ENCODE results near the gene DOCK2.

Gene DOCK2

GRCh38 chr5:170008376-170008775 is 371.3 kb downstream of the DOCK2 start:
- DNase-seq, result no peak

- no peak for DNase-seq
Measured at GRCh38 chr5:170010595-170010994, 373.5 kb downstream of the DOCK2 start.

GRCh38 chr5:170011751-170012150 is 374.7 kb downstream of the DOCK2 start:
- no peak for DNase-seq

DNA sequence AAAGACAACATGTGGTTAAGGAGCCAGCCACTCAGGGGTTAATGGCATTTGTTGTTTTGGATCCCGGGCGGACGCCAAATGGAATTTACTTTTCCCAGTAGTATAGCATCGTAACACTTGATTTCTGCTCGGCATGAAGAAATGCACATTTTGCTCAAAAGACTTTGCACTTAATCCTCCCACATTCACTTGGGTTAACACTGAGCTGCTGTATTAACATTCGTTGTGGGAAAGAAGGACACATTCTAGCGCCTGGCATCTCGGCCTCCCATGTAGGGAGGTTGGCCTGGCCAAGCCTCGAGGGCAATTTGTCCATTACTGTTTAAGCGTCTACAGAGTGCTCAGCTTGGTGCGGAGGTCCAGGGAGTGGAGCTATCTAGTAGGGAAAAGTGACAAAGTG is 375.5 kb downstream of the DOCK2 start:
- DNase-seq, result no peak

DNA sequence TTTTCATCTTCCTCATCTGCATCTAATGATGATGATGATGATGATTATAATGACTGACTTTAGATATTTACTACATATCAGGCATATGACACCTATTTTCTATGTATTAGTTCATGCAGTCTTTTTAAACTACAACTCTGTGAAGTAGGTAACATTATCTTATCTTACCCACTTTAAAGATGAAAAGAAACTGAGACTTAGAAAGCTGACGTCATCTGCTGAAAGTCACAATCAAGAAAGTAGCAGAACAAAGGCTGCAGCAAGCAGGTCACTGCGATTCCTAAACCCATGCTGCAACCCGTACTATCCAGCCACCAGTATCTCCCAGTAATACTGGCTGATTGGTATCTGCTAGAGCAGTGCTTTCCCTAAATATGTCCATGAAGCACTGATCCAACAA is 383.3 kb downstream of the DOCK2 start:
- DNase-seq, result no peak

GRCh38 chr5:170021506-170021905 is 384.4 kb downstream of the DOCK2 start:
- DNase-seq, result no peak

DNA sequence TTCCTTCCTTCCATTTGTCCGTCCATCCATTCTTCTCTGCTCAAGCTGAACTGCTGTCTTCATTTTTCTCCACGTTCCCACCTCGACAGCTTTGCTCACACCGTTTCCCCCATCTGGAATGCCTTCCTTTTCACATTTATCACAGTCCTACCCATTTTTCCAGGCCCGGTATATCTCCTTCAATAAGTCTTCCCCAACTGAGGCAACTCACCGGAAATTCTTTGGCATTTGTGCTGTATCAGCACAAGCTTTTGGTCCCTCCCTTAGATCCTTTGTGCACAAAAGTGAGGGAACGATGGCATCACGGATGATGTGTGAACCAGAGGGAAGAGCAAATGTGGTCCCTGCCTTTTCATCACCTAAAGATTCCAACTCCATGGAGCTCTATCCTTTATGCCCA is 388.8 kb downstream of the DOCK2 start:
- DNase-seq, result no peak

DNA sequence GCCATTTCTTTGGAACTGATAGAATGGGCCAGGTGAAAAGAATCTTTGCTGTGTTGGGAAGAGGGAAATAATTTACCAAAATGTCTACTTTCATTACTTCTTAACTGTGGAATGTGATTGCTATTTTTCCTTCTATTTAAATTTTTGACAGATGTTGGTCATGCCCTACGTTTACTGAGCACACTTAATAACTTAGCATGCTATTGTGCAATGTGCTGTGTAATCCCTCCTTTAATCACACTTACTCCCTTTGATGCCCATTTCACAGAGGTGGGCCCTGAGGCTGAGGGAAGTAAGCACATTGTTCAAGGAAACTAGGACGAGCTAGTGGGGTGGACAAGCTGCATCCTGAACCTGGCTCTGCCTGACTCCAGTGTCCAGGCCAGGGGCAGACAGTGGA is 391.0 kb downstream of the DOCK2 start:
- no peak for DNase-seq

DNA sequence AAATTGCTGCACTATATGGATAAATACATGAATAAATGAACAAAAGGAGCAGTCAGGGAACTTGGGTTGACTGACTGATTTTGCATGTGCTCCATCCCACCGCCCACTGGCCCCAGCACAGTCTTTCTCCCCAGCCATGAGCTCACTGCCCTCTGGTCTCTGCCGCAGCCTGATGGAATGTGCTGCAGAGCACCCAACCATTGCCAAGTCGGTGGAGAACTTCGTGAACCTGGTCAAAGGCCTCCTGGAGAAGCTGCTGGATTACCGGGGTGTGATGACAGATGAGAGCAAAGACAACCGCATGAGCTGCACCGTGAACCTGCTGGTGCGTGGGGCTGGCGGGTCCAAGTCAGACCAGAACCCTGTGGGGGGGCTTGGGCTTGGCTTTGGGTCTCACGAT is 397.2 kb downstream of the DOCK2 start:
- no peak for DNase-seq

DNA sequence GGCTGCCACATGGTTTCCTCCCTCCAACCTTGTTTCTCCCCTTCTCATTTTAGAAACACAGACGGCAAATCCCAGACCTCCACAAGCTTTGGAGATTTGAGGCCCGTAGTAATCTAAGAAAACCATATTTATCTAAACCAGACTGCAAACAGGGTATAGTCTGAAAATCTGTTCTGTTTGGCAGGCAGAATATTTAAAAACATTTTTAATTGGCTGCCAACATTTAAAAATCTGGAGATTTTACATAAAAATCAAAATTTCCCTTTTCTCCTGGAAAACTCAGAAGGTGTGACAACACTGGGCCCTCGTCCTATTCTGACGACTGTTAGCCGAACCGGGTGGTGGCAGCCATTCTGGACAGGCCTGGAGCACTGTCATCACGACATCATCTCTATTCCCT is 401.2 kb downstream of the DOCK2 start:
- DNase-seq, result no peak

- DNase-seq, result no peak
Measured at GRCh38 chr5:170039830-170040229, 402.8 kb downstream of the DOCK2 start.

DNA sequence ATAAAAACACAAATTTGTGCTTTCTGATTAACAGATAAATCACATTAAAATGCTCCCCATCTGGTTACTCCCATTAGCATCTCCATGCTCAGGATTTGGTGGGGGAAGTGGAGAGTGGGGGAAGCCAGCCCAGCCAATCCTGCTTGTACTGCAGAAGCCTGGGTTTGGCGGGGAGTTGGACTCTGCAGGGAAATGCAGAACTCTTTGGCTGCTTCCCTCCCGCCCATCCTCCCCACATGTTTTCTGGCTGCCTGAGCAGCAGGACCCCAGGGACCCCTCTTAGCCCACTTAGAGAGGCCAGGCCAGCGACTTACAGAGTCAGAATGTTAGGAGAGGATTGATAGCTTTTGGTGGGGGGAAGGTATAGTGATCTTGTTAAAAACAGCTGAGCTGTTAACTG is 409.2 kb downstream of the DOCK2 start:
- DNase-seq, result no peak

- no peak for DNase-seq
Measured at GRCh38 chr5:170049713-170050112, 412.6 kb downstream of the DOCK2 start.

- no peak for DNase-seq
Measured at GRCh38 chr5:170053896-170054295, 416.8 kb downstream of the DOCK2 start.

GRCh38 chr5:170055606-170056005 is 418.5 kb downstream of the DOCK2 start:
- no peak for DNase-seq

DNA sequence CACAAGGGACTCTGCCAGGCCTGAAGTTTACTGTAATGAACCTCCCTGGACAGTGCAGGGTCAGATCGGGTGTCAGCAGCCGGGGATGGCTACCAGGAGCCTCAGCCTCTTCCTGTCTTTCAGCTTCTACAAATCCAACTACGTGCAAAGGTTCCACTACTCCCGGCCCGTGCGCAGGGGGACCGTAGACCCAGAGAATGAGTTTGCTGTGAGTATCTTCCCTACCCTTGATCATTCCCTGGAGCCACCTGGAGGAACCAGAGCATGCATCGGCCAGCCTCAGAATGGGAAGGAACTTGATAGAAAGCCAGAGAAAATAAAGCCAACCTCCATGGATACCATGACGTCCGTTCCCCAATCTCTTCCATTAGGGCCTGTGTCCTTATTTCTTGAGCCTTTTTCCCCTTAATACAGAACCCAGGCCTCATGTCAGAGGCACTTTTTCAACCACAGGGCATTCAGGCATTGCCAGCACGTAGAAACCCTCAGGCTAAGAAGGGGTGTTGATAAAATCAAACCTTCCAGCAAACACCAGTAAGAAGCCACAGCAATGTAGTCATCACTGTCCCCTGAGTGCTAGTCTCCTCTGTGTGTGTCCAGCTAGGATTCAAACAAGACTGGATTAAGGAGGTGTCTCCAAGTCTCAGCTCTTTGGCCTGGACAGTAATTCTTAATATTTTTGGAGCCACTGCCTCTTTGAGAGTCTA is 419.6 kb downstream of the DOCK2 start:
- DNase-seq, result no peak

- no peak for DNase-seq
Measured at GRCh38 chr5:170057311-170057710, 420.2 kb downstream of the DOCK2 start.

- DNase-seq, result no peak
Measured at GRCh38 chr5:170059221-170059620, 422.1 kb downstream of the DOCK2 start.

- no peak for DNase-seq
Measured at GRCh38 chr5:170067152-170067551, 430.1 kb downstream of the DOCK2 start.

DNA sequence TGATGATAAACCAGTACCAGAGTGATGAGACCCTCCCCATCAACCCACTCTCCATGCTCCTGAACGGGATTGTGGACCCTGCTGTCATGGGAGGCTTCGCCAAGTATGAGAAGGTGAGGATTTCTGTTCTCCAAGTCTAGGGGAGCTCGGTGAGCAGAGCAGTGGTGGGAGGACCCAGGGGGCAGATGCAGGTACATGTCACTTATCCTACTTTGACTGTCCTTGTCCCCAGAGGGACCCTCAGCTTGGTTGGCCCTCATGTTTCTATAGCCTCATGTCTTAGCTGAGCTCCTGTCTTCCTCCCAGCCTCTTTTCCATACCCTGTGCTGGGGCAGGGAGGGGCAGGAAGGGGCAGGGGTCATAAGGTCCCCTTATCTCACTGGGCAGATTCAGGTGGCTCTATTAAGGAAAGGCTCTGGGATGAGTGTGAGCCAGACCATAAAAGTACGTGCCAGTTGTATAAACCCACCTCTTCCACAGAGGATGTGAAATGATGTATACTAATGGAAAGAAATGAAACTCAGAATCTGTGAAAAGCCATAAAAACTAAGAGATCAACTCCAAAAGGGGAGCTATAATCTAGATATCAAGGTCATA is 430.6 kb downstream of the DOCK2 start:
- DNase-seq, result no peak

DNA sequence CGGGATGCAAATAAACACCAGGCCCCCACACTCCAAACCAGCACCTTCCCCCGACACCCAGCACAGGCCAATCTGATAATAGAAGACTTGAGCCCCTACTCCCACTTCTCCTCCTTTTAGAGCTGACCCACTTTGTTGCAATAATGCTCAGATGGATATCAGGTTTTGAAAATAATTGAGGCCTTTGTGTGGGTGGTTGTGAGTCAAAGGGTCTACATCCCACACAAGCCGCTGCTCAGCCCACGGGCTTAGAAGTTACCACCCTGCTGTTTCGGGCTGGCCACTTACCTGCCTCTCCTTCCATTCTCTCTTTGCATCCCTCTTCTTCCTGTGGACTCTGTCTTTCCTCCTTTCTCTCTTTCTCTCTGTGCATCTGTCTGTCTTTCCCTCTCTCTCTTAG is 432.4 kb downstream of the DOCK2 start:
- DNase-seq, result no peak

DNA sequence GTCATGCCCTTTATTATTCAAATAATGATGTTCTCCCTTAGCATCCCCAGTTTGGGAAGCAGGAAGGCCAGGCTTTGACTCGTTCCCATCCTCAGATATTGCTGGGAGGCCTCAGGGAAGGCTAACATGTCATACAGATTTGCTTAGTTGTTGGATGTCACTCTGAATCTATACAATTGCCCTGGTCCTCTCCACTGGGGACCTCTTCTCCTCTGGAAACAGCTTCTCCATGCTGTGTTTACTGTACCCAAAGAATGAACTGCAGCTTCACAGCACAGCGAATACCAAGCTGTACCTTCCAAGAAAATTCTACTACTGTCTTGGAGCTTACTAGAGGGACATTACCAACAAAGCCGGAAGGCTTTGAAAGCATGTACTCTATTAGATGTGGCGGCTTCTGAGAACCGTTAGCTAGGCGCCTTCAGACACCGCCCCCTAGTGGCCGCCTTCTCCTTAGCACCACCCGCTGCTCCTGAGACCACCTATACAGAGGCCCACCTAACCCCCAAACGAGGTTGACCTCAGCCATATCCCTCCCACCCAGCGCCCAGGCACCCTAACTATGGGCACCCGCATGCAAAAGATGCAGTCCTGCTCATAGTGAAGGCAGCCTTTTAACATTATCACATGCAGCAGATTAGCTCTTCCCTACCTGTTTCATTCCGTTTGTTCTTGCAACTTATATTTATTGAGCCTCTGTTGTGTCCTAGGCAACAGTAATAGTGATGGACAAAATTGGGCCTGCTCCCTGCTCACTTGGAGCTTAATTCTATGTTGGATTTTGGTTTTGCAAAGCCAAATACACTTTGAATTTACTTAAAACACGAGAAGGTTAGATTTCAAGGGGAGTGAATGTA is 433.7 kb downstream of the DOCK2 start:
- DNase-seq, result no peak

DNA sequence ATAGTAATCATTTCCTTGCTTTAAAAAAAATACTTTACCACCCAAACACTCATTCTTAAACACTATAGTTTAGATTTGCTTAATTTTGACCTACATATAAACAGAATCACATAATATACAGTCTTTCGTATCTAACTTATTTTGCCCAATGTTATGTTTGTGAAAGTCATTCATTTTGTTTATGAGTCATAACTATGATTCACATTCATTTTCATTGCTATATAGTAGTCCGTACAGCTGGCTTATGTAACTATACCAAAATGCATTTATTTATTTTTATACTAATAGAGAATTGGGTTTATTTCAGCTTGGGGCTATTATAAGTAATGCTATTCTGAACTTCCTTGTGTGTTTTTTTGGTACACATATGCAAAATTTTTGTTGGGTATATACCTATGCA is 434.7 kb downstream of the DOCK2 start:
- no peak for DNase-seq

GRCh38 chr5:170075696-170076095 is 438.6 kb downstream of the DOCK2 start:
- no peak for DNase-seq
